Activated naive CD8-positive, alpha-beta T cell treated with anti-CD3 and anti-CD28 coated beads, Interleukin-2, amount 50 U/mL, for 24 hours (primary cell): Measurements from ENCODE around the gene ZNF385B.
"Not testable (repeated sequence)": the region's sequence is repeated elsewhere in the genome, so short reads cannot be mapped to it uniquely, and the experiment has no call there.

Experiments used
- ATAC-seq: fragments of 150-1000 bp; cut with Tn5 transposase; one replicate; pipeline ENCODE4 v1.10.0; 2021
- DNase-seq: peaks from one replicate; pipeline ENCODE4 v3.0.0; 2021
- H3K27ac Mint-ChIP-seq: one replicate; pipeline ENCODE4 v1.8.0; 2021; ENCODE audit warnings: mild to moderate bottlenecking, mixed read lengths
- H3K27me3 Mint-ChIP-seq: one replicate; pipeline ENCODE4 v1.8.0; 2021; ENCODE audit warnings: mixed read lengths
- H3K36me3 Mint-ChIP-seq: one replicate; pipeline ENCODE4 v1.8.0; 2021; ENCODE audit warnings: low read depth, mixed read lengths
- H3K4me1 Mint-ChIP-seq: one replicate; pipeline ENCODE4 v1.8.0; 2021; ENCODE audit warnings: mixed read lengths
- H3K4me3 Mint-ChIP-seq: one replicate; pipeline ENCODE4 v1.8.0; 2021; ENCODE audit warnings: mild to moderate bottlenecking, moderate library complexity, mixed read lengths
- H3K9me3 Mint-ChIP-seq: one replicate; pipeline ENCODE4 v1.8.0; 2021; ENCODE audit warnings: mixed read lengths

ZNF385B gene

GRCh38 chr2:179861416-179862067, at the start of gene ZNF385B:
TSS of gene ZNF385B (minus strand) at chr2:179861612.
- Mint-ChIP-seq H3K36me3 (no peaks in the 10 kb centered on the region), H3K4me1 (peaks cover 8% of the 10 kb centered on the region), H3K27me3 (peaks cover 54% of the 10 kb centered on the region), H3K4me3 (peak within 1 kb of the TSS; percentile 18), H3K27ac (no peak within 1 kb of the TSS), H3K9me3 (no peaks in the 10 kb centered on the region)
- DNase-seq: no peak
- peak; percentile 22 for ATAC-seq

GRCh38 chr2:179910735-179911113, 49.3 kb upstream of the ZNF385B start:
- Mint-ChIP-seq H3K27ac (no peak overlapping the region), H3K36me3 (no peaks in the 10 kb centered on the region), H3K4me3 (no peak overlapping the region), H3K27me3 (peaks cover 2% of the 10 kb centered on the region), H3K4me1 (no peaks in the 10 kb centered on the region), H3K9me3 (no peaks in the 10 kb centered on the region)
- ATAC-seq (no peak), DNase-seq (no peak)

GRCh38 chr2:179909845-179910734, 48.7 kb upstream of the ZNF385B start:
- Mint-ChIP-seq H3K4me1 (no peaks in the 10 kb centered on the region), H3K27me3 (peaks cover 2% of the 10 kb centered on the region), H3K9me3 (no peaks in the 10 kb centered on the region), H3K27ac (no peak overlapping the region), H3K36me3 (no peaks in the 10 kb centered on the region), H3K4me3 (no peak overlapping the region)
- no peak for ATAC-seq
- DNase-seq: no peak

- no peaks in the 10 kb centered on the region for H3K27me3 Mint-ChIP-seq
- no peaks in the 10 kb centered on the region for H3K4me1 Mint-ChIP-seq
- H3K4me3 Mint-ChIP-seq: no peak overlapping the region
- H3K27ac Mint-ChIP-seq: no peak overlapping the region
- no peaks in the 10 kb centered on the region for H3K9me3 Mint-ChIP-seq
- DNase-seq: no peak
- H3K36me3 Mint-ChIP-seq: no peaks in the 10 kb centered on the region
- ATAC-seq: no peak
Measured at GRCh38 chr2:179900655-179901054, 39.2 kb upstream of the ZNF385B start.

GRCh38 chr2:179899666-179900065, 38.3 kb upstream of the ZNF385B start:
- Mint-ChIP-seq H3K36me3 (no peaks in the 10 kb centered on the region), H3K4me3 (no peak overlapping the region), H3K27ac (no peak overlapping the region), H3K9me3 (no peaks in the 10 kb centered on the region), H3K4me1 (no peaks in the 10 kb centered on the region), H3K27me3 (no peaks in the 10 kb centered on the region)
- no peak for ATAC-seq
- DNase-seq: no peak

- H3K36me3 Mint-ChIP-seq: no peaks in the 10 kb centered on the region
- DNase-seq (no peak), ATAC-seq (no peak)
- H3K27ac Mint-ChIP-seq: no peak overlapping the region
- H3K4me1 Mint-ChIP-seq: no peaks in the 10 kb centered on the region
- H3K9me3 Mint-ChIP-seq: no peaks in the 10 kb centered on the region
- H3K27me3 Mint-ChIP-seq: no peaks in the 10 kb centered on the region
- H3K4me3 Mint-ChIP-seq: no peak overlapping the region
Measured at GRCh38 chr2:179898873-179899272, 37.5 kb upstream of the ZNF385B start.

- Mint-ChIP-seq H3K4me3 (no peak overlapping the region), H3K27ac (no peak overlapping the region), H3K36me3 (no peaks in the 10 kb centered on the region), H3K27me3 (no peaks in the 10 kb centered on the region), H3K4me1 (no peaks in the 10 kb centered on the region), H3K9me3 (peaks cover 4% of the 10 kb centered on the region)
- DNase-seq: no peak
- no peak for ATAC-seq
Measured at GRCh38 chr2:179893616-179894015, 32.2 kb upstream of the ZNF385B start.

- no peak overlapping the region for H3K27ac Mint-ChIP-seq
- H3K27me3 Mint-ChIP-seq: no peaks in the 10 kb centered on the region
- ATAC-seq (no peak), DNase-seq (no peak)
- H3K4me1 Mint-ChIP-seq: no peaks in the 10 kb centered on the region
- H3K36me3 Mint-ChIP-seq: no peaks in the 10 kb centered on the region
- peaks cover 12% of the 10 kb centered on the region for H3K9me3 Mint-ChIP-seq
- no peak overlapping the region for H3K4me3 Mint-ChIP-seq
Measured at GRCh38 chr2:179891237-179891636, 29.8 kb upstream of the ZNF385B start.

- peaks cover 12% of the 10 kb centered on the region for H3K9me3 Mint-ChIP-seq
- H3K27me3 Mint-ChIP-seq: no peaks in the 10 kb centered on the region
- H3K27ac Mint-ChIP-seq: no peak overlapping the region
- DNase-seq: no peak
- H3K36me3 Mint-ChIP-seq: no peaks in the 10 kb centered on the region
- no peaks in the 10 kb centered on the region for H3K4me1 Mint-ChIP-seq
- H3K4me3 Mint-ChIP-seq: no peak overlapping the region
- ATAC-seq: no peak
Measured at GRCh38 chr2:179890666-179891065, 29.3 kb upstream of the ZNF385B start.

GRCh38 chr2:179888642-179889041, 27.2 kb upstream of the ZNF385B start:
- ATAC-seq: not testable (repeated sequence)

GRCh38 chr2:179884193-179884592, 22.8 kb upstream of the ZNF385B start:
- Mint-ChIP-seq H3K9me3 (peaks cover 7% of the 10 kb centered on the region), H3K27me3 (peaks cover 2% of the 10 kb centered on the region), H3K36me3 (no peaks in the 10 kb centered on the region), H3K4me3 (no peak overlapping the region), H3K4me1 (no peaks in the 10 kb centered on the region), H3K27ac (no peak overlapping the region)
- no peak for DNase-seq
- no peak for ATAC-seq

More at GRCh38 chr2:179888642-179889041, 27.2 kb upstream of the ZNF385B start:
- H3K4me3 Mint-ChIP-seq, H3K36me3 Mint-ChIP-seq, H3K4me1 Mint-ChIP-seq, DNase-seq, H3K27me3 Mint-ChIP-seq, H3K27ac Mint-ChIP-seq: not testable (repeated sequence)
- H3K9me3 Mint-ChIP-seq: peaks cover 12% of the 10 kb centered on the region

- ATAC-seq: no peak
- no peak for DNase-seq
- no peaks in the 10 kb centered on the region for H3K4me1 Mint-ChIP-seq
- no peak overlapping the region for H3K4me3 Mint-ChIP-seq
- H3K27me3 Mint-ChIP-seq: peaks cover 2% of the 10 kb centered on the region
- no peak overlapping the region for H3K27ac Mint-ChIP-seq
- H3K36me3 Mint-ChIP-seq: no peaks in the 10 kb centered on the region
- peaks cover 4% of the 10 kb centered on the region for H3K9me3 Mint-ChIP-seq
Measured at GRCh38 chr2:179882851-179883806, 21.7 kb upstream of the ZNF385B start.

- Mint-ChIP-seq H3K4me1 (no peaks in the 10 kb centered on the region), H3K4me3 (no peak overlapping the region), H3K27me3 (peaks cover 3% of the 10 kb centered on the region), H3K36me3 (no peaks in the 10 kb centered on the region), H3K9me3 (no peaks in the 10 kb centered on the region), H3K27ac (no peak overlapping the region)
- ATAC-seq (no peak), DNase-seq (no peak)
Measured at GRCh38 chr2:179877601-179878364, 16.4 kb upstream of the ZNF385B start.

GRCh38 chr2:179876266-179876665, 14.9 kb upstream of the ZNF385B start:
- DNase-seq (no peak), ATAC-seq (no peak)
- H3K4me3 Mint-ChIP-seq: no peak overlapping the region
- H3K36me3 Mint-ChIP-seq: no peaks in the 10 kb centered on the region
- no peaks in the 10 kb centered on the region for H3K4me1 Mint-ChIP-seq
- H3K27ac Mint-ChIP-seq: no peak overlapping the region
- H3K9me3 Mint-ChIP-seq: no peaks in the 10 kb centered on the region
- H3K27me3 Mint-ChIP-seq: peaks cover 3% of the 10 kb centered on the region
